GM21390 (cell line): ENCODE measurements around the gene CD44.
"Not testable (repeated sequence)": the region's sequence is repeated elsewhere in the genome, so short reads cannot be mapped to it uniquely, and the experiment has no call there.

ENCODE experiments used
- ATAC-seq: cut with Tn5 transposase; IDR thresholded peaks from one replicate; pipeline ENCODE4 v1.9.1; 2021; ENCODE audit not compliant: unreplicated experiment

Gene CD44

DNA sequence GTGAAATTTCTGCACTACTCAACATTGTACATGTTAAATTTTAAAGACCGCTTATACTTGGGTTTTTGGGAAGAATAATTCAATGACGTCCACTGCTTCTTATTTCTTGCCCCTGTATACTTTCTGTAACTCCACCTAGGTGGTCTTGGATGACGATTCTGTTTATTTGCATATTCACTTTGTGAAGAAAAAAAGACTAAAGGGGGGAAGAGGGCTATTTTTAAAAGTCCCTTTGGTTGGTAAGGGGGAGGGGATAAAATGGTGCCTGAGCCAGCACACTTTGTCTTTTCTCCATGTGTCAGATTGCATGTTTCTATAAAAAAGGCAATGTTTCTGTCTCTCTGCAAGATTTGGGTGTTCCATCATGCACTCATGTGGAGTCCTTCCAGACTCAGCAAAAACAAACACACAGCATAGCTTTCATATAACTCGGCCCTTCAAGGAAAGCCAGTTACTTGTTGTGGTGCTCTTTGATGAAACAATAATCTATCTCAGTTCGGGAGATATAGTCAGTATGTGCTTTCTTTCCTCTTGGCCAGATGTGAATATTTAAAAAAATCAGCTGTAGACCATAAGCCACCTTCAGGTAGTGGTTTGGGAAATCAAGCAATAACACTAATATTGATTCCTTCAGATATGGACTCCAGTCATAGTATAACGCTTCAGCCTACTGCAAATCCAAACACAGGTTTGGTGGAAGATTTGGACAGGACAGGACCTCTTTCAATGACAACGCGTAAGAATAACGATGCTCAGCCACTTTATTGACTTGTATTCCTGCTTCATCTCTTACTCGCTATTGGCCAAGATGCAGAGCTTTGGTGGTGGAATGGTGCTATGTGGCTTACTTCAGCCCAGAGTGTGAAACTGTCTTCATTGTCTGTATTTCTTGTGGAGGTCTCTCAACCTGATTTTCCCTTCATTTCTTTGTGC, 68.8 kb downstream of the CD44 start:
- no peak for ATAC-seq

DNA sequence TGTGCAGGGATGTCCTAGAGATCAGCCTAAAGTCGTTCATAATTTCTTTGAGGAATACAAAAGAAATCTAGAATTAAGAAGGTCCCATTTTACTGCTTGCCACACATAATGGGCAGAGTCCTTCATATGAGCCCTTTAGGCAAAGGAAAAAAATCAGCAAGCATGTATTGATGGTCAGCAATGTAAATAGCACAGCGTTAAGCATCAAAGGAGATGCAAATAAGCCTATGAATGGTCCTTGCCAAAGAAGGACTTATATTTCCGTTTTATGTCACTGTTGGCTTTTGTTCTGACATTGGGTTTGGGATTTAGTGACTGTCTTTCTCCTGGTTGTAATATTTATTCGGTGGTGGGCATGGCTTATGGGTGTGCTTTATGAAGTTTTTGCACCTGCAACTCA, 69.8 kb downstream of the CD44 start:
- no peak for ATAC-seq

DNA sequence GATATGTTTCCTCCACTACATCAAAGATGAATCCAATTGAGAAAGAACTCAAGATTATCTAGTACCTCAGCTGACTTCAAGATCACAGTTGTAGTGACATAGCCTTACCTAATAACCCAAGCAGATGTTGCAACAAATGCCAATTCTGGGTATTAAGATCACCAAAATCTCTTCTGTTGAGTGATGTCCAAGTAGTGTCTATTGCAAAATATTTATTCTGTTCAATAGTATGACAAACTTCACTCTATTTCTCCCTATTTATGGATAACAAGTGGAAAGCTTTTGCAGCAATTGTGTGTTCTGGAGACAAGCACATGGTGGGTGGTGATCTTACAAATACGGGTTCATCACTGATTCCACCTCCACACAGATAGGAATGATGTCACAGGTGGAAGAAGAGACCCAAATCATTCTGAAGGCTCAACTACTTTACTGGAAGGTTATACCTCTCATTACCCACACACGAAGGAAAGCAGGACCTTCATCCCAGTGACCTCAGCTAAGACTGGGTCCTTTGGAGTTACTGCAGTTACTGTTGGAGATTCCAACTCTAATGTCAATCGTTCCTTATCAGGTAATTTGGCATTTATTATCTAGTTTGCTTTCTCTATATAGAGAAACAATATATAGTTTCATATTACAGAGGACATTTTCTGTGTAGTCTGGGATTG, 72.0 kb downstream of the CD44 start:
- no peak for ATAC-seq

DNA sequence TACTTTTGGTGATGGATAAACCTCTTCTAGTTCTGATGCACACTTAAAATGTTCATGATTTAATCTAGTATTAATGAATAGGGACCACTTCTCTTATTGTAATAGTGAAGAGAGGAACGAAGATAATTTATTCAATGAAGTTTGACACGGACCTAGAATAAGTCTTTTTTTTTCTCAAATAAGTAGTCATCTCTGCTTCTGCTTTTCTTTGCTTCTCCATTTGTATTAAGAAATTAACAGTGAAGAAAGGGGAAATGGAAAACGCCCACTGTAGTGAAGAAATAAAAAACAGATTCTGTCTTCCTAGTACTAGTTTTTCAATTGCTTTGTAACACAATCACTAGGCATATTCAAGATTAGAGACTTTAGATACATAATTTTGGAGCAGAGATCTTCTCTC, 73.0 kb downstream of the CD44 start:
- ATAC-seq: no peak

- ATAC-seq: no peak
Measured at GRCh38 chr11:35214226-35214770, 75.3 kb downstream of the CD44 start.

DNA sequence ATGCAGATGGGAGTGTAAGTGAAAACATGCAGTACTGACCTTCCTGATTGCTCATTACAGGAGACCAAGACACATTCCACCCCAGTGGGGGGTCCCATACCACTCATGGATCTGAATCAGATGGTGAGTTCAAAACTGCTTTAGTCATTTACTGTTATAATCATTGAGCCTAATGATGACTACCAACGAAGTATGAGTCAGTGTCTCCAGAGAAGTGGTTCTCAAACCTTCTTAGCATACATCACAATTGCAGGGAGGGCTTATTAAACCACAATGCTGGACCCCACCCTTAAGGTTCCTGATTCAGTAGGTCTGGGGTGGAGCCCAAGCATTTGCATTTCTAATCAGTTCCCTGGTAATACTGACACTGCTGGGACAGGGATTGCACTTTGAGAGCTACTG, 75.8 kb downstream of the CD44 start:
- ATAC-seq: no peak

- ATAC-seq: no peak
Measured at GRCh38 chr11:35215945-35216344, 77.0 kb downstream of the CD44 start.

DNA sequence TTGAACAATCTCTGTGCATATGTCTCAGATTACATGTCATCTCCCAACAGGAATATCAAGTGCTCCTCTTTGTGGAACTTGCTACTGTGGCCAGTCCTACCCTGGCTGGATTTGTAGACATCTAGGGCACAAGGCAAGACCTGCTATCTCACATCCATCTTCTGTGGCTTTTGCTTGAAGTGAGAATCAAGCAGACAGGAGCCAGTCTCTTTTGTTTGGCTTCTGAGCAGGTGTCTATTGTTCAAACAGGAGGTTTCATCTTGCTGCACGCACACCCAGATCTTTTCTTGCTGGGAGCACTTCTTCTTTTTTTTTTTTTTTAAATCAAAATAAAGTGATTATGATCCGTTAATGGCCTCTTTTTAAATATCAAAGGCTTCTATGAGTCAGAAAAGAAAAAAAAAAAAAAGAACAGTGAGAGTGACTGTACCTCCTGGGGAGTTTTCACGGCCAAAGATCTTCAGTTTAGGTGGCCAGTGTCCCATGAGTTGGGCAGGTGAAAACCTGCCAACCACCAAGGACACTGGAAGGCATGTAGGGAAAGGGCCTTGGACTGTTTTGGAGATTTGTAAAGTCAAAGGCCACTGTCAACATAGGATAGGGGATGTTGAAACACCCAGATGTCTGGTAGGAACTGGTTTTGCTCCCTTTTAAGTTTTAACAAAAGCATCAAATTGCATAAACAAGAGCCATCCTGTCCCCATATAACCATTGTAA, 78.1 kb downstream of the CD44 start:
- no peak for ATAC-seq

GRCh38 chr11:35218956-35219355, 80.0 kb downstream of the CD44 start:
- no peak for ATAC-seq

DNA sequence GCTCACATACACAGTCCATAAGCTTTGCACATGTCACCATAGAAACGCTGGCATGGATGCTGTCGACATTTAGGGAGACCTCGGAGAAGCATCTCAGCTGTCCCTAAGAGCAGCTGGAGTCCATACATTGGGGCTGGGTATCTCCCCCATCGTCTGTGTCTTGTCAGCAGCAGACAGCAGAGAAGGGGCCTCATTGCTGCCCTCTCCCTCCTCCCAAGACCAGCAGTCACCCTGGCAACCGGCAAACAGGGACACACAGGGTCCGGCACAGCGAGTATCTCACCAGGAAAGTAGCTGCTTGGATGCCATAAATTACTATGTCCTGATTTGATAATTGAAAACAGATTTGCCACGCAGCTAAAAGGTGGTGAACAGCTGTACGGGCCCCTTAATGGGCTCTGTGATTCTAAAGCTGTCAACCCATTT, 84.4 kb downstream of the CD44 start:
- no peak for ATAC-seq

- ATAC-seq: no peak
Measured at GRCh38 chr11:35223991-35224390, 85.0 kb downstream of the CD44 start.

GRCh38 chr11:35225946-35226520, 87.1 kb downstream of the CD44 start:
- ATAC-seq: no peak

GRCh38 chr11:35226756-35227155, 87.8 kb downstream of the CD44 start:
- ATAC-seq: not testable (repeated sequence)

- ATAC-seq: no peak
Measured at GRCh38 chr11:35227576-35228327, 88.8 kb downstream of the CD44 start.

DNA sequence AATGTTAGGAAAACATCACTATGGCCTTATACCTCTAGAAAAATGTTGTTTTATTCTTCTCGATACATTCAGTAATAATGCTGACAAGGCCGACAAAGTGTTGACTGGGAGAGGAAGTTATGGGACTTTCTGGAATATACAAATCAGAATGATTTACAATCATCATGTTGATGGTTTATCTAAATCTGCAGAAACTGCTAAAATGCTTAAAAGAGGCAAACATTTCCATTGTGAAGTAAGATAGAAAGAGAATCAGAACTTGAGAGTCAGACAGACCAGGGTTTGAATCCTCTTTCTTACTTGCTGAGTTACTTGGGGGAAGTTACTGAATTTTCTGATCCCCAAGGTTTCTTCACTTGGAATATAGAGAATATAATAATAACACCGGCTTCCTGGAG, 89.4 kb downstream of the CD44 start:
- ATAC-seq: no peak

- no peak for ATAC-seq
Measured at GRCh38 chr11:35230388-35230787, 91.4 kb downstream of the CD44 start.

DNA sequence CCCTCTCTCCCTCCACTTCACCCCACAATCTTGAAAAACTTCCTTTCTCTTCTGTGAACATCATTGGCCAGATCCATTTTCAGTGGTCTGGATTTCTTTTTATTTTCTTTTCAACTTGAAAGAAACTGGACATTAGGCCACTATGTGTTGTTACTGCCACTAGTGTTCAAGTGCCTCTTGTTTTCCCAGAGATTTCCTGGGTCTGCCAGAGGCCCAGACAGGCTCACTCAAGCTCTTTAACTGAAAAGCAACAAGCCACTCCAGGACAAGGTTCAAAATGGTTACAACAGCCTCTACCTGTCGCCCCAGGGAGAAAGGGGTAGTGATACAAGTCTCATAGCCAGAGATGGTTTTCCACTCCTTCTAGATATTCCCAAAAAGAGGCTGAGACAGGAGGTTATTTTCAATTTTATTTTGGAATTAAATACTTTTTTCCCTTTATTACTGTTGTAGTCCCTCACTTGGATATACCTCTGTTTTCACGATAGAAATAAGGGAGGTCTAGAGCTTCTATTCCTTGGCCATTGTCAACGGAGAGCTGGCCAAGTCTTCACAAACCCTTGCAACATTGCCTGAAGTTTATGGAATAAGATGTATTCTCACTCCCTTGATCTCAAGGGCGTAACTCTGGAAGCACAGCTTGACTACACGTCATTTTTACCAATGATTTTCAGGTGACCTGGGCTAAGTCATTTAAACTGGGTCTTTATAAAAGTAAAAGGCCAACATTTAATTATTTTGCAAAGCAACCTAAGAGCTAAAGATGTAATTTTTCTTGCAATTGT, 92.3 kb downstream of the CD44 start:
- no peak for ATAC-seq

- no peak for ATAC-seq
Measured at GRCh38 chr11:35232891-35233330, 93.9 kb downstream of the CD44 start.

DNA sequence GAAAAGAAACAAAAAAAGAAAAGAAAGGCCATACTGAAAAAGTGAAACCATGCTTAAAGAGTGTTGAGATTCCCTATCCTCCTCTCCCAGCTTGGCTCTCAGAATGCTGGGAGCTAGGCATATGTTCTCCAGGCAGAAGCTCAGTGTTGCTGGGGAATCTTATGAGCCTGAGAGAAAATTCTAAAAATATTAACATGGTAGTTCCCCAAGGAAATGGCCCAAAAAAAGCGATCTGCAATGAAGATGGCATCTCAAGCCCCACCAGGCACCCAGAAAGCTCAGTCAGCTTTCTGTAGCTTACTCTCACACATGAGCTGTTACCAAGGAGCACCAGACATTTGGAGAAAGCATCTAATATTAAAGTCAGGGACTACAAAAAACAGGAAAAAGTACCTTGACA, 94.5 kb downstream of the CD44 start:
- no peak for ATAC-seq
